Neural cell (in vitro differentiated cells): ENCODE measurements around the gene IL17RD. TPM values are rescaled to one million over a fixed set of nuclear protein-coding genes. Genes with fewer than 3 reads are reported as not detected.

Experiments
- H2AFZ ChIP-seq: fragments of 200-600, 300-800 bp; sonication (generic), shearing (Covaris generic); 2 replicates; pipeline ENCODE4 v1.6.0; 2014; ENCODE audit warnings: low read depth, mild to moderate bottlenecking, antibody characterized with exemption, low read length, moderate library complexity
- H3F3A ChIP-seq: fragments of 200-600 bp; shearing (Covaris generic); 2 replicates; pipeline ENCODE4 v1.6.1; 2016; ENCODE audit warnings: mild to moderate bottlenecking, moderate library complexity, mixed read lengths, antibody characterized with exemption, low read length; ENCODE audit not compliant: insufficient read depth, poor library complexity, severe bottlenecking
- H3K27ac ChIP-seq: fragments of 200-600, 300-800 bp; sonication (generic), shearing (Covaris generic); 2 replicates; pipeline ENCODE4 v1.5.1; 2014; ENCODE audit warnings: mild to moderate bottlenecking, low read length, moderate library complexity
- H3K27me3 ChIP-seq: fragments of 300-800, 200-600 bp; sonication (generic), shearing (Covaris generic); 2 replicates; pipeline ENCODE4 v1.6.0; 2014; ENCODE audit warnings: mild to moderate bottlenecking, low read depth, low read length, moderate library complexity; ENCODE audit not compliant: insufficient read depth
- H3K36me3 ChIP-seq: fragments of 300-800, 200-600 bp; sonication (generic), shearing (Covaris generic); 2 replicates; pipeline ENCODE4 v1.5.1; 2014; ENCODE audit warnings: mild to moderate bottlenecking, antibody characterized with exemption, low read length, moderate library complexity; ENCODE audit not compliant: insufficient read depth
- H3K4me2 ChIP-seq: fragments of 300-800, 200-600 bp; sonication (generic), shearing (Covaris generic); 2 replicates; pipeline ENCODE4 v1.6.0; 2014; ENCODE audit warnings: mild to moderate bottlenecking, low read length
- H3K4me3 ChIP-seq: fragments of 300-800, 200-600 bp; sonication (generic), shearing (Covaris generic); 2 replicates; pipeline ENCODE4 v1.5.1; 2014; ENCODE audit warnings: mild to moderate bottlenecking, low read length, moderate library complexity
- H3K79me2 ChIP-seq: fragments of 200-600 bp; shearing (Covaris generic); replicated peaks from 2 replicates; pipeline ENCODE4 v1.6.0; 2014; ENCODE audit warnings: mild to moderate bottlenecking, low read length, moderate library complexity; ENCODE audit not compliant: insufficient read depth
- H3K9ac ChIP-seq: fragments of 300-800, 200-600 bp; sonication (generic), shearing (Covaris generic); 2 replicates; pipeline ENCODE4 v1.6.1; 2016; ENCODE audit warnings: mild to moderate bottlenecking, low read length, mixed read lengths
- H3K9me2 ChIP-seq: fragments of 200-600 bp; shearing (Covaris generic); 2 replicates; pipeline ENCODE4 v1.6.1; 2016; ENCODE audit warnings: mild to moderate bottlenecking, low read length, mixed read lengths; ENCODE audit not compliant: insufficient read depth
- H3K9me3 ChIP-seq: fragments of 200-600, 300-800 bp; sonication (generic), shearing (Covaris generic); 2 replicates; pipeline ENCODE4 v1.6.1; 2016; ENCODE audit warnings: mild to moderate bottlenecking, mixed run types, low read length, moderate library complexity, mixed read lengths
- H4K20me1 ChIP-seq: fragments of 200-600 bp; shearing (Covaris generic); 2 replicates; pipeline ENCODE4 v1.6.1; 2016; ENCODE audit warnings: mild to moderate bottlenecking, mixed run types; ENCODE audit not compliant: insufficient read depth
- CTCF ChIP-seq: fragments of 450-650 bp; IDR thresholded peaks from 2 replicates; pipeline ENCODE4 v1.5.1; 2014; ENCODE audit warnings: antibody characterized with exemption, mild to moderate bottlenecking, moderate library complexity; ENCODE audit not compliant: poor library complexity, severe bottlenecking
- EP300 ChIP-seq: fragments of 450-650 bp; conservative IDR thresholded peaks from 2 replicates; pipeline ENCODE4 v1.6.1; 2014; ENCODE audit warnings: antibody characterized with exemption, mild to moderate bottlenecking, moderate library complexity; ENCODE audit not compliant: poor library complexity, severe bottlenecking
- EZH2 ChIP-seq: fragments of 200-600, 300-800 bp; shearing (Covaris generic), sonication (generic); IDR thresholded peaks from 2 replicates; pipeline ENCODE4 v1.6.1; 2014; ENCODE audit warnings: antibody characterized with exemption, low read length, borderline replicate concordance, mild to moderate bottlenecking; ENCODE audit not compliant: insufficient read depth, poor library complexity, severe bottlenecking
- MXI1 ChIP-seq: fragments of 450-650 bp; conservative IDR thresholded peaks from 2 replicates; pipeline ENCODE4 v1.6.1; 2014; ENCODE audit warnings: antibody characterized with exemption, mild to moderate bottlenecking; ENCODE audit not compliant: poor library complexity, severe bottlenecking
- POLR2AphosphoS5 ChIP-seq: IDR thresholded peaks from 2 replicates; pipeline ENCODE4 v1.6.1; 2012
- RAD21 ChIP-seq: fragments of 450-650 bp; conservative IDR thresholded peaks from 2 replicates; pipeline ENCODE4 v1.6.1; 2014; ENCODE audit warnings: antibody characterized with exemption, mild to moderate bottlenecking, moderate library complexity
- SMC3 ChIP-seq: fragments of 450-650 bp; conservative IDR thresholded peaks from 2 replicates; pipeline ENCODE4 v1.6.1; 2014; ENCODE audit warnings: antibody characterized with exemption, mild to moderate bottlenecking, moderate library complexity; ENCODE audit not compliant: poor library complexity
- TAF1 ChIP-seq: IDR thresholded peaks from 2 replicates; pipeline ENCODE4 v1.6.1; 2012; ENCODE audit warnings: low read depth
- polyA plus RNA-seq: library from polyadenylated mRNA; depleted of rRNA; stranded (reverse); fragments of >200 nt; gene quantifications from 2 replicates; pipeline ENCODE4 v1.2.3, GENCODE V29; 2014
- TF ChIP-seq, protein P1 (sequence below): IDR thresholded peaks from 2 replicates; pipeline ENCODE4 v1.6.1; 2012; ENCODE audit warnings: borderline replicate concordance

Gene IL17RD
- polyA plus RNA-seq, 1 donor from 2014 or later = 14.8 TPM

GRCh38 chr3:57078635-57079473 lies 86.3 kb downstream of the IL17RD start:
- Histone ChIP-seq H3K4me3 (peak overlapping the region; percentile 80), H3K9me2 (no peaks in the 10 kb centered on the region), H2AFZ (no peak overlapping the region), H3K79me2 (no peaks in the 10 kb centered on the region), H3K4me2 (peak overlapping the region; percentile 70), H3K27me3 (peaks cover 30% of the 10 kb centered on the region), H3F3A (no peaks in the 10 kb centered on the region), H3K9ac (peak overlapping the region; percentile 48), H3K9me3 (no peaks in the 10 kb centered on the region), H3K36me3 (no peaks in the 10 kb centered on the region), H4K20me1 (no peaks in the 10 kb centered on the region), H3K27ac (no peak overlapping the region)
- TF ChIP-seq CTCF (peak; percentile 31), MXI1 (no peak), EZH2 (no peak)

GRCh38 chr3:57078344-57078634 lies 86.9 kb downstream of the IL17RD start:
- Histone ChIP-seq H3F3A (no peaks in the 10 kb centered on the region), H3K36me3 (no peaks in the 10 kb centered on the region), H2AFZ (no peak overlapping the region), H3K27me3 (peaks cover 30% of the 10 kb centered on the region), H3K9me2 (no peaks in the 10 kb centered on the region), H4K20me1 (no peaks in the 10 kb centered on the region), H3K9ac (peak overlapping the region; percentile 48), H3K79me2 (no peaks in the 10 kb centered on the region), H3K27ac (no peak overlapping the region), H3K9me3 (no peaks in the 10 kb centered on the region), H3K4me2 (peak overlapping the region; percentile 70), H3K4me3 (peak overlapping the region; percentile 80)
- TF ChIP-seq MXI1 (no peak), POLR2AphosphoS5 (no peak), EZH2 (no peak), TAF1 (no peak), CTCF (no peak), SMC3 (no peak), RAD21 (no peak), EP300 (no peak)
- TF ChIP-seq, protein P1, sequence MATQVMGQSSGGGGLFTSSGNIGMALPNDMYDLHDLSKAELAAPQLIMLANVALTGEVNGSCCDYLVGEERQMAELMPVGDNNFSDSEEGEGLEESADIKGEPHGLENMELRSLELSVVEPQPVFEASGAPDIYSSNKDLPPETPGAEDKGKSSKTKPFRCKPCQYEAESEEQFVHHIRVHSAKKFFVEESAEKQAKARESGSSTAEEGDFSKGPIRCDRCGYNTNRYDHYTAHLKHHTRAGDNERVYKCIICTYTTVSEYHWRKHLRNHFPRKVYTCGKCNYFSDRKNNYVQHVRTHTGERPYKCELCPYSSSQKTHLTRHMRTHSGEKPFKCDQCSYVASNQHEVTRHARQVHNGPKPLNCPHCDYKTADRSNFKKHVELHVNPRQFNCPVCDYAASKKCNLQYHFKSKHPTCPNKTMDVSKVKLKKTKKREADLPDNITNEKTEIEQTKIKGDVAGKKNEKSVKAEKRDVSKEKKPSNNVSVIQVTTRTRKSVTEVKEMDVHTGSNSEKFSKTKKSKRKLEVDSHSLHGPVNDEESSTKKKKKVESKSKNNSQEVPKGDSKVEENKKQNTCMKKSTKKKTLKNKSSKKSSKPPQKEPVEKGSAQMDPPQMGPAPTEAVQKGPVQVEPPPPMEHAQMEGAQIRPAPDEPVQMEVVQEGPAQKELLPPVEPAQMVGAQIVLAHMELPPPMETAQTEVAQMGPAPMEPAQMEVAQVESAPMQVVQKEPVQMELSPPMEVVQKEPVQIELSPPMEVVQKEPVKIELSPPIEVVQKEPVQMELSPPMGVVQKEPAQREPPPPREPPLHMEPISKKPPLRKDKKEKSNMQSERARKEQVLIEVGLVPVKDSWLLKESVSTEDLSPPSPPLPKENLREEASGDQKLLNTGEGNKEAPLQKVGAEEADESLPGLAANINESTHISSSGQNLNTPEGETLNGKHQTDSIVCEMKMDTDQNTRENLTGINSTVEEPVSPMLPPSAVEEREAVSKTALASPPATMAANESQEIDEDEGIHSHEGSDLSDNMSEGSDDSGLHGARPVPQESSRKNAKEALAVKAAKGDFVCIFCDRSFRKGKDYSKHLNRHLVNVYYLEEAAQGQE = no peak
